HL-60 (cell line): ENCODE measurements around the gene MARCHF11.
A peak's percentile ranks its signal among the peaks of the same experiment; 100 is the strongest.

Experiments
- DNase-seq, 2 experiments: peaks; one replicate each; pipeline ENCODE4 v3.0.0-alpha.2; 2010 to 2020; ENCODE audit warnings: low read depth in 1 of 2, low spot score in 1 of 2
- H3K27ac ChIP-seq: fragments of 250-450 bp; sonication (Bioruptor Pico); replicated peaks from 2 replicates; pipeline ENCODE4 v1.5.1; 2020; ENCODE audit warnings: mild to moderate bottlenecking, moderate library complexity
- H3K27me3 ChIP-seq: fragments of 250-450 bp; sonication (Bioruptor Pico); 2 replicates; pipeline ENCODE4 v1.5.1; 2021; ENCODE audit warnings: mild to moderate bottlenecking, moderate library complexity; ENCODE audit not compliant: insufficient read depth, poor library complexity, severe bottlenecking
- H3K4me3 ChIP-seq: replicated peaks from 2 replicates; pipeline ENCODE4 v1.5.1; 2011; ENCODE audit warnings: mild to moderate bottlenecking, control low read depth, low read length; ENCODE audit not compliant: insufficient read depth
- CTCF ChIP-seq: IDR thresholded peaks from one replicate; pipeline ENCODE4 v1.5.1; 2011; ENCODE audit warnings: low read length, control low read depth, inconsistent platforms; ENCODE audit not compliant: insufficient read depth
- GABPA ChIP-seq: IDR thresholded peaks from 2 replicates; pipeline ENCODE4 v1.6.1; 2012; ENCODE audit warnings: low read depth
- POLR2AphosphoS5 ChIP-seq: IDR thresholded peaks from 2 replicates; pipeline ENCODE4 v1.6.1; 2012; ENCODE audit warnings: low read depth
- REST ChIP-seq: IDR thresholded peaks from 2 replicates; pipeline ENCODE4 v1.6.1; 2012; ENCODE audit warnings: low read depth; ENCODE audit not compliant: insufficient replicate concordance
- SPI1 ChIP-seq: IDR thresholded peaks from 2 replicates; pipeline ENCODE4 v1.6.1; 2012; ENCODE audit warnings: low read depth, mild to moderate bottlenecking, borderline replicate concordance

MARCHF11 gene

DNA sequence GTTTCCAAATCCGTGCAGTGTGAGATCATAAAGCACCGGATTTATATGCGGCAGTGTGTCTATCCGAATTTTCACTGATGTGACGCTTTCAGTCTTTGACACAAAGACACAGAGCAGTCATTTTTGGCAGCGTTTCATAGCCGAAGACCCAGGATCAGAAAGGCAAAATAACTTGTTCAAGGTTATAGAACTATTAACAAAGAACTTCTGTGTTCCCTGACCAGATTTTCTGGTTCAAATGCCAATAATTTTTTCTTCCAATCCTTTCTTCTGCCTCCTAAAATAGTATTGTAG is 1.1 kb upstream of the MARCHF11 start:
- peaks cover 17% of the 10 kb centered on the region for H3K27me3 ChIP-seq
- H3K27ac ChIP-seq, result no peak overlapping the region
- no peak for TF ChIP-seq REST
- TF ChIP-seq POLR2AphosphoS5, result no peak
- no peak for TF ChIP-seq CTCF
- TF ChIP-seq GABPA, result no peak
- no peak for TF ChIP-seq SPI1
- no peak for DNase-seq
- no peak overlapping the region for H3K4me3 ChIP-seq

DNA sequence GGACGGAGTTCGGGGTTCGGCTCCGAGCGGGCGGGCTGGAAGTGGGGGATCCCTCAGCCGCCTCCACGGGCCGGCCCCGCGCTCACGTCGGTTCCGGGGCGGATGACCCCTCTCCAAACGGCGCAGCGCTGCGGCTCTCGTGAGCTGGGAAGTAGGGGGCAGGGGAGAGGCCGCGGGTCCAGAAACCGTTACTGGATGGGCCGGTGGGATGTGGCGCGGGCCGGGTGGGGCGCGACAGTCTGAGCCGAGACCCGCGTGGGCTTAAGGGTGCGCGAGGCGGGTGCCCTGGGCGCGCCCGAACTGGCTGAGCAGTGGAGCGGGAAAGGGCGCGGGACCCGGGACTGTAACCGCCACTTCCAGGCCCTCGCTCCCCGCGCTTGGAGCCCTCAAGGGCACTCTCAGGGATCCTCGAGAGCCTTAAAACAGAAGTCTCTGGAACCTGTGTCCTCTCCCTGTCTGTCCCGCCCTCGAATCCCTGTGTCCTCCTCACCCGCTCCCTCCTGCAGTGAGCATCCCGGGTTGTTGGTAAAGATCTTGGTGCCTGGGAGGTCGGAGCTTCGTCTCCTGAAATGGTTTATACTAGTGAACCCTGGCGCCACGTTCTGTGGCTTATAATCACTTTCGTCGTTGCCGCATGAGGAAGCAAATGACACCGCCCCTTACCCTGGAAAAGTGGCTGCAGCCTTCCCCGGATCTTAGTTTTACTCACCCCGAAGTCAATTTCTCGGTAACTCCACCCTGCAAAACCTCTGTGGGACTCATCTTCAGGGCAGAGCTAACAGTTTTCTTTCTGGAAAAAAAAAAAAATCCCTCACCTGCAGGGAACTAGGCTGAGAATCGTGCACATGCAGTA is 571 bp upstream of the MARCHF11 start:
- TF ChIP-seq CTCF (no peak), POLR2AphosphoS5 (no peak), SPI1 (no peak), REST (peak; percentile 25), GABPA (no peak)
- Histone ChIP-seq H3K4me3 (no peak overlapping the region), H3K27me3 (peaks cover 17% of the 10 kb centered on the region), H3K27ac (no peak overlapping the region)
- no peak for DNase-seq

GRCh38 chr5:16178745-16179372 is 732 bp downstream of the MARCHF11 start:
- Histone ChIP-seq H3K4me3 (no peak overlapping the region), H3K27ac (no peak overlapping the region), H3K27me3 (peaks cover 17% of the 10 kb centered on the region)
- peak in 1 of 2 experiments; percentile 7 for DNase-seq
- no peak for TF ChIP-seq SPI1
- no peak for TF ChIP-seq GABPA
- TF ChIP-seq REST, result peak; percentile 98
- TF ChIP-seq POLR2AphosphoS5, result no peak
- no peak for TF ChIP-seq CTCF
